VCaP (cell line): ENCODE data around the gene SSUH2.
A peak's percentile ranks its signal among the peaks of the same experiment; 100 is the strongest.

Source experiments
- H3K27ac ChIP-seq: fragments of 450-650 bp; 2 replicates; pipeline ENCODE4 v1.5.1; 2017
- TF ChIP-seq, protein P1 (sequence below): fragments of 450-650 bp; conservative IDR thresholded peaks from 2 replicates; pipeline ENCODE4 v1.5.1; 2017; ENCODE audit warnings: mild to moderate bottlenecking, moderate library complexity

The SSUH2 gene

GRCh38 chr3:8653800-8654408 lies 9.3 kb upstream of the SSUH2 start:
- H3K27ac ChIP-seq, result no peak overlapping the region; the same call in 1 of the 2 replicates
- TF ChIP-seq, protein P1, sequence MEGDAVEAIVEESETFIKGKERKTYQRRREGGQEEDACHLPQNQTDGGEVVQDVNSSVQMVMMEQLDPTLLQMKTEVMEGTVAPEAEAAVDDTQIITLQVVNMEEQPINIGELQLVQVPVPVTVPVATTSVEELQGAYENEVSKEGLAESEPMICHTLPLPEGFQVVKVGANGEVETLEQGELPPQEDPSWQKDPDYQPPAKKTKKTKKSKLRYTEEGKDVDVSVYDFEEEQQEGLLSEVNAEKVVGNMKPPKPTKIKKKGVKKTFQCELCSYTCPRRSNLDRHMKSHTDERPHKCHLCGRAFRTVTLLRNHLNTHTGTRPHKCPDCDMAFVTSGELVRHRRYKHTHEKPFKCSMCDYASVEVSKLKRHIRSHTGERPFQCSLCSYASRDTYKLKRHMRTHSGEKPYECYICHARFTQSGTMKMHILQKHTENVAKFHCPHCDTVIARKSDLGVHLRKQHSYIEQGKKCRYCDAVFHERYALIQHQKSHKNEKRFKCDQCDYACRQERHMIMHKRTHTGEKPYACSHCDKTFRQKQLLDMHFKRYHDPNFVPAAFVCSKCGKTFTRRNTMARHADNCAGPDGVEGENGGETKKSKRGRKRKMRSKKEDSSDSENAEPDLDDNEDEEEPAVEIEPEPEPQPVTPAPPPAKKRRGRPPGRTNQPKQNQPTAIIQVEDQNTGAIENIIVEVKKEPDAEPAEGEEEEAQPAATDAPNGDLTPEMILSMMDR, result no peak

GRCh38 chr3:8652324-8652987 lies 7.9 kb upstream of the SSUH2 start:
- TF ChIP-seq, protein P1, result no peak
- peak overlapping the region; percentile 87 for H3K27ac ChIP-seq

DNA sequence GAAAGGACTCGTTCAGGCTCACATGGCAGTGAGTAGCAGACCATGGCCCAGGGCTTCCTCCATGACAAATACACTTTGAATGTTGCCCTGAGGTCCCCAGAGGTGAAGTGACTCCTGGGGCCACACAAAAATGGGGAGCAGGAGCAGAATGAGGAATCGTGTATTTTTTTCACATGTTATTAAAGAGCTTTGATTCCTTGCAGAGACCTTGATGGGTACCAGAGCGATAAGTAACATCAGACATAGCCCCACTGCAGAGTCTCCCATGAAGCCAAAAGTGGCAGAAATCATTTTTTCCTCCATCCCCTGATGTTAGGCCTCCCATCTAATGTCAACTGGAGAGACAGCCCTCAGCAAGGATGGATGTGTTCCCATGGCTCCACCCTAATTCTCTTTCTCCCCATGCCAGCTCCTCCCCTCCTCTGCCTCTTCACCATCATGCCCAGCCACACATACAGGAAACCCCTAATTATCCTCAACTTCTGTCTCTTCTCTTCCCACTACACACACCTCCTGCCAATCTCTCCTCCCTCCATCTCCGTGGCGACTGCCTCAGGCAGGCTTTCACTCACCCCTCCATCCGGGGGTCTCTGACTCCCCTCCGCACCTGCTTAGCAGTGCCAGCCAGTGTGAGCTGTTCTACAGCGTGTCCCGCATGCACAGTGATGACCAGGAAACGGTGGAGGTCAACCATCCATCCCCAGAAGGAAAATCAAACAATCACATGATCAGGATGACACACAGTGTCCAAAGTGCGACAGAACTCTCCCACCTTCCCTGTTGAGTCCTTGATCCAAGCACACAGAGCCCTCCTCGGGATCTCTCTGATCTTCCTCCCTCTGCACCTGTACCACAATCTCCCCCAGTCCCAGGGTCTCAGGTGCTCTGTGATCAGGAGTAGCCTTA lies 7.1 kb upstream of the SSUH2 start:
- H3K27ac ChIP-seq, result peak overlapping the region; percentile 87
- TF ChIP-seq, protein P1, result no peak

GRCh38 chr3:8650583-8651416 lies 6.2 kb upstream of the SSUH2 start:
- TF ChIP-seq, protein P1, result no peak
- H3K27ac ChIP-seq, result peak overlapping the region; percentile 87

DNA sequence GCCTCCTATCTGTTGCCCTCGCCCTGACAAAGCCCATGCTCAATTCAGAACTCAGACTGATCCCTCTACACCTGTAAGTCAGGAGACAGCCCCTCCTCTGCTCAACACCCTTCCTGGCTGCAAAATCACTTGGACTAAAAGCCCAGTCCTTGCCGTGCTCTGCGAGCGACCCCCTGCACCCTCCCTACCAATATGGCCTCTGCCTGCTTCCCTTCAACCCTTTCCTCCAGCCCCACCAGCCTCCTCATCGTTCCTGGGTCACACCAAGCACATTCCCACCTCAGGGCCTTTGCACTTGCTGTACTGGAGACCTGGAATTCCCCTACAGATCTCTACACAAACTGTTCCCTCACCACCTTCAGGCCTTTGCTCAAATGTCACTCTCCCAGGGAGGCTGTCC lies 5.2 kb upstream of the SSUH2 start:
- peak overlapping the region; percentile 87 for H3K27ac ChIP-seq

GRCh38 chr3:8648909-8649741 lies 4.5 kb upstream of the SSUH2 start:
- peak overlapping the region; percentile 87 for H3K27ac ChIP-seq
- TF ChIP-seq, protein P1, result no peak

More for the DNA sequence above, 5.2 kb upstream of the SSUH2 start:
- TF ChIP-seq, protein P1, result no peak
